ENCODE data around the gene GNAT1. TPM values are rescaled to one million over a fixed set of nuclear protein-coding genes. Genes with fewer than 3 reads are reported as not detected.

Gene GNAT1
- total and polyA plus RNA-seq, 2 of the 13 experiments (the other 11 are each of a cell fraction or from before 2014, with no cell fraction given) = 0.15 TPM; not detected in 1

- TF ChIP-seq EP300 (IDR thresholded peaks at IDR 0.05; ENCODE audit: low read depth in 2 of 2, low read length in 2 of 2) (peak; percentile 20 to 47; a peak in 2 of 4 replicates), EP300 (CRISPR knock-in tag; IDR thresholded peaks at IDR 0.05; ENCODE audit: borderline replicate concordance) (0 out of 2 replicates have a peak, but pooled peaks have one; percentile 28), ZEB1 (IDR thresholded peaks at IDR 0.05; ENCODE audit: insufficient replicate concordance, low read depth) (peak; percentile 33), FOXC1 (CRISPR knock-in tag; IDR thresholded peaks at IDR 0.05; ENCODE audit: borderline replicate concordance) (peak; percentile 82), ZNF350 (CRISPR knock-in tag; IDR thresholded peaks at IDR 0.05; ENCODE audit: borderline replicate concordance, low read depth) (no peak; the same call in 1 of the 2 replicates), ZFP82 (CRISPR knock-in tag; IDR thresholded peaks at IDR 0.05; ENCODE audit: borderline replicate concordance) (0 out of 2 replicates have a peak, but pooled peaks have one; percentile 22), TGIF2 (CRISPR knock-in tag; IDR thresholded peaks at IDR 0.05) (peak; percentile 87), ZSCAN31 (CRISPR knock-in tag; IDR thresholded peaks at IDR 0.05; ENCODE audit: low read depth) (peak; percentile 68; the same call in 1 of the 2 replicates), ZBTB20 (CRISPR knock-in tag; IDR thresholded peaks at IDR 0.05; ENCODE audit: borderline replicate concordance, low read depth) (peak; percentile 70; the same call in 1 of the 2 replicates), ZNF784 (CRISPR knock-in tag; IDR thresholded peaks at IDR 0.05; ENCODE audit: borderline replicate concordance) (peak; percentile 76; the same call in 1 of the 2 replicates), CEBPZ (IDR thresholded peaks at IDR 0.05; ENCODE audit: low read length) (no peak), ZHX2 (IDR thresholded peaks at IDR 0.05; ENCODE audit: low read depth) (peak; percentile 58; the same call in 1 of the 2 replicates), ZHX2 (CRISPR knock-in tag; IDR thresholded peaks at IDR 0.05; ENCODE audit: borderline replicate concordance) (no peak), ZNF788 (CRISPR knock-in tag; IDR thresholded peaks at IDR 0.05; ENCODE audit: borderline replicate concordance) (peak; percentile 95; the same call in 1 of the 2 replicates), NCOA1 (CRISPR knock-in tag; IDR thresholded peaks at IDR 0.05) (peak; percentile 77; the same call in 1 of the 2 replicates), ZBTB25 (CRISPR knock-in tag; IDR thresholded peaks at IDR 0.05) (peak; percentile 92)
Observed at GRCh38 chr3:50227390-50228183, 36.2 kb downstream of the GNAT1 start (continued).

All from HepG2 (cell line).